GM12878 (cell line): Measurements from ENCODE around the gene RAB21.

Source experiments
- BRCA1 ChIP-seq: IDR thresholded peaks from 2 replicates; pipeline ENCODE4 v1.6.1; 2011; ENCODE audit warnings: low read depth, low read length, improper control_type of control experiment
- EGR1 ChIP-seq, 2 experiments: IDR thresholded peaks; 1 replicate in 1 of 2; 2 replicates in 1 of 2; pipeline ENCODE4 v1.6.1; 2011 to 2012; ENCODE audit warnings: low read depth in 2 of 2, low read length in 2 of 2, borderline replicate concordance in 1 of 2, mild to moderate bottlenecking in 1 of 2, moderate library complexity in 1 of 2

DNA sequence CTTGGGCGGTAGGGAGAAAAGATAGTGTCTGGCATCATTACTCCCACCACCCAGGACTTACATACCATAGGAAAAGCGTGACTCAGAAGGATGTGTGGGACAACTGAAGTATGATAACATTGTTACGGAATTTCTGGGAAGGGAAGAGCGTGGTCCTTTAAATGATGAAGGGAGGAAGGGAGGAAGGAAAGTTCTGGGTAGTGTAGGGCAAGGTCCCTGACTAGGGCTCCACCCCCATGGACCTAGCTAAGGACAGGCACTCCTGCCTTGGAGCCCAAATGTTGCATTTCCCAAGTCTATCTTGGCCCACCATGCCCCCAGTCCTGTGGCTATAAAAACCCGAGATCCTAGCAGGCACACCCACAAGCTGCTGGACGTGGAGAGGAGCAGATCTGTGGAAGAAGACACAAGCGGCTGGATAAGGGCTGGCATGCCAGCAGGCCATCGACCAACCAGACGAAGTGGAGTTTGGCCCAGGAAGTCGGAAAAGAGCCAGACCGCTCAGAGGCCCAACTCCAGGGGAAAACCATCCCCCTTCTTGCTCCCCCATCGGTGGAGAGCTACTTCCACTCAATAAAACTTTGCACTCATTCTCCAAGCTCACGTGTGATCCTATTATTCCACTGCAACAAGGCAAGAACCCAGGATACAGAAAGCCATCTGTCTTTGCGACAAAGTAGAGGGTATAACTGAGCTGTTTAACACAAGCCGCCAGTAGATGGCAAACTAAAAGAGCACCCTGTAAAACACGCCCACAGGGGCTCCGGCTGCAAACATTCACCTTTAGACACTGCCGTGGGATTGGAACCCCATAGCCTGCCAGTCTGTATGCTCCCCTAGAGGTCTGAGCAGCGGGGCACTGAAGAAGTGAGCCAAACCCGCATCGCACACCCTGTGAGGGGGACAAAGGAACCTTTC, 23.0 kb upstream of the RAB21 start:
- TF ChIP-seq EGR1 (IDR thresholded peaks at IDR 0.05; ENCODE audit: borderline replicate concordance in 1 of 2, low read depth in 2 of 2, low read length in 2 of 2) (no peak), BRCA1 (no peak)
